ENCODE data around the gene RTL5. TPM values are rescaled to one million over a fixed set of nuclear protein-coding genes. Genes with fewer than 3 reads are reported as not detected.

RTL5 gene
- total and polyA plus RNA-seq, 2 experiments from 2014 or later, result 1.5 to 1.8 TPM

DNA sequence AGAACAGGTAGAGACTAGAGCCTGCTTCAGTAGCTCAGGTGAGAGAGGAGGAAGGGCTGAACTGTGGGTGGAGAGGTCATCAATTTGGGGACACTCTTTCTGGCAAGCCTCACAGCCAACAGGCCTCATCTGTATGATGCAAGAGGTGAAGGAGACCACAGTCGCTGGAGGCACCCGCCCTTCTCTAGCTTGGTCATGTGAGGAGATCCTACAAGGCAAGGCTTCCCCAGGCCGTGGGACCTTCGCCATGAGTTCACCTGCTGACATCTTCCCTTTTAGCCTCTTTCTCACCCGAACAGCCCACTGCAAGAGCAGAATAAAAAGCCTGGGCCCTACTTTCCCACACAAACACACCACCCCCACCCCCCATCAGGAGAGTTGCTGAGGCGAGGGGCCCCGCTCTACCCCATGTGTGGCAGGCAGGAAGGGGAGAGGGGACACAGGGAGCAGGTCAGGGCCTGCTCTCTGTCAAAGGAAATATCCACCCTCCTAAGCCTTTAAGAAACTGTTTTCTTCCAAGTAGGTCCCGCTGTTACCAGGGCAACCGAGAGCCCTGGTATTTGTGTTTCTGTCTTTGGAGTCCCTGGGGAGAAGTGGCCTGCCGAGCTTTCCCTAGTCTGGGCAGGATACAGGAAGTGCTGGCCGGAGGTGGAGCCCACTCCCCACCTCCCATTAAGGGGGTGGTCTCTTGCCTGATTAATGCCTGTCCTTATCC lies 8.1 kb downstream of the RTL5 start:
- H3K36me3 ChIP-seq (ENCODE audit: low read depth), result no peaks in the 10 kb centered on the region
- H3F3A ChIP-seq (ENCODE audit: insufficient read depth), result no peaks in the 10 kb centered on the region
- no peaks in the 10 kb centered on the region for H3K79me2 ChIP-seq (ENCODE audit: insufficient read depth)
- peaks cover 20% of the 10 kb centered on the region for H3K4me1 ChIP-seq (ENCODE audit: insufficient read depth)
- H3K4me2 ChIP-seq (ENCODE audit: unreplicated experiment), result no peak overlapping the region
- H3K9me3 ChIP-seq (ENCODE audit: low read depth), result no peaks in the 10 kb centered on the region
- no peaks in the 10 kb centered on the region for H3K27me3 ChIP-seq (replicated peaks; ENCODE audit: insufficient read depth)
- H3K27ac ChIP-seq, result no peak overlapping the region
- H3K4me3 ChIP-seq, result no peak overlapping the region
- in situ Hi-C loops (cut with MboI), result loop anchor here (10.0 kb wide), 1 partner anchor 119 kb away; no protein-coding TSS in a partner anchor
- WGBS, 2 experiments (ENCODE audit: low coverage in 1 of 2, low lambda C conversion rate in 2 of 2, missing lambda C conversion rate in 2 of 2), result 84 to 88% methylated on average over 5 to 11 of the region's 11 CpGs
- H3K9me2 ChIP-seq (ENCODE audit: insufficient read depth), result no peaks in the 10 kb centered on the region
- H4K20me1 ChIP-seq (ENCODE audit: insufficient read depth), result no peaks in the 10 kb centered on the region
- no peak overlapping the region for H2AFZ ChIP-seq
- peak; percentile 22 for DNase-seq
- no peak overlapping the region for H3K9ac ChIP-seq
- TF ChIP-seq EZH2phosphoT487 (IDR thresholded peaks at IDR 0.05; ENCODE audit: insufficient read depth, low read depth) (no peak), EZH2 (IDR thresholded peaks at IDR 0.05; ENCODE audit: insufficient read depth, poor library complexity, severe bottlenecking) (no peak)

DNA sequence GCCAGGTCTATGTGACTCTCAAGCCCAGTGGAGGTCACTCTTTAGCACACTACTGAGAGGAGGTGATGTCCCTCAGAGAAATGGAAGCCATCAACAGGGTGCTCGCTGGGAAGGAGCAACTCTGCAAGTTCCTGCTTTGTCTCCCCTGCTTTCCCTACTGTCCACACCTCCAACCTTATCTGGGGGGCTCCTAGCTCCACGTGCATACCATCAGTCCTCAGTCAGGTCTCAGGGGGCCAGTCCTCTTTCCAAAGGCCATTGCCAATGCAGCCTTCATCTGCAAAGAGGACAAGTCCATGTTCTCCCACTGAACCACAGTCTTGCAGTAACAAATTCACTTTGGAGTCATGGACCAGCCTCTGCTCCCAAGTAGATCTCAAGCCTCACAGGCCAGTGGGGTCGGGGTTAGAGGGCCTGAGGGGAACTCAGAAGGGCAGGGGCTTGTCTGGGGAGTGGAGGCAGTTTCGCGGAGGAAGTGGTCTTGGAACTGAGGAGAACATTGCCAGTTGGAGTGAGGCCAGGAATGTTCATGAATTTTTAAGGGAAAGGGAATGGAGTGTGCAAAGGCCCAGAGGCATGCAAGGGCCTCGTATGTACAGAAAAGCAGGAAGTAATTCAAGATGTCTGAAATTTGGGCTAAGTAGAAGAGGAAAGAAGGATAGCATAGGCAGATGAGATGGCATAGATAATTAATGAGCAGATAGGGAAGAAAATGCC lies 8.9 kb downstream of the RTL5 start:
- no peak overlapping the region for H2AFZ ChIP-seq
- no peaks in the 10 kb centered on the region for H3K9me2 ChIP-seq (ENCODE audit: insufficient read depth)
- no peak overlapping the region for H3K4me2 ChIP-seq (ENCODE audit: unreplicated experiment)
- WGBS, 2 experiments (ENCODE audit: low coverage in 1 of 2, low lambda C conversion rate in 2 of 2, missing lambda C conversion rate in 2 of 2), result 90 to 95% methylated on average over 4 to 6 of the region's 6 CpGs
- H3K36me3 ChIP-seq (ENCODE audit: low read depth), result no peaks in the 10 kb centered on the region
- H3K4me1 ChIP-seq (ENCODE audit: insufficient read depth), result peaks cover 20% of the 10 kb centered on the region
- in situ Hi-C loops (cut with MboI), result loop anchor here (10.0 kb wide), 1 partner anchor 118 kb away; no protein-coding TSS in a partner anchor
- H3K9me3 ChIP-seq (ENCODE audit: low read depth), result no peaks in the 10 kb centered on the region
- H3K4me3 ChIP-seq, result no peak overlapping the region
- no peaks in the 10 kb centered on the region for H3K27me3 ChIP-seq (replicated peaks; ENCODE audit: insufficient read depth)
- TF ChIP-seq EZH2phosphoT487 (IDR thresholded peaks at IDR 0.05; ENCODE audit: insufficient read depth, low read depth) (no peak), EZH2 (IDR thresholded peaks at IDR 0.05; ENCODE audit: insufficient read depth, poor library complexity, severe bottlenecking) (no peak)
- H3K9ac ChIP-seq, result no peak overlapping the region
- H3F3A ChIP-seq (ENCODE audit: insufficient read depth), result no peaks in the 10 kb centered on the region
- no peaks in the 10 kb centered on the region for H3K79me2 ChIP-seq (ENCODE audit: insufficient read depth)
- H4K20me1 ChIP-seq (ENCODE audit: insufficient read depth), result no peaks in the 10 kb centered on the region
- no peak overlapping the region for H3K27ac ChIP-seq
- DNase-seq, result no peak

DNA sequence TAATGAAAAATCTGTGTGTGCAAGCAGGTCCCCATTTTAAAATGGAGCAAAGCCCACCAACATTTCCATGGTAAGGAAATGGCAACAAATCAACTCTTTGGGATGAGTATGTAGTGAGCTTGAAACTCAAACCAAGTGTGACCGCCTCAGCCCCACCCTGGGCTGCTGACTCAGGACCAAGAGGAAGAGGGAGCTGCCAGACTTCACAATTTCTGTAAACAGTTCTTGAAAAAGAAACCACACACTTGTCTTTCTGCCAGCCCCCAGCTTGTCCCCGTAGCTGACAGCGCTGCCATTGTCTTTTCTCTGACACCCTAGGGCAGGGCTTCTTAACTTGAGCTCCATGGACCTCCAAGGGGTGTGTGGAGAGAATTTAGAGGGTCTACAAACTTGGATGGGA lies 10.3 kb downstream of the RTL5 start:
- peak overlapping the region; percentile 66 for H3K27ac ChIP-seq
- DNase-seq, result peak; percentile 81
- no peaks in the 10 kb centered on the region for H3K36me3 ChIP-seq (ENCODE audit: low read depth)
- peaks cover 18% of the 10 kb centered on the region for H3K4me1 ChIP-seq (ENCODE audit: insufficient read depth)
- TF ChIP-seq EZH2phosphoT487 (IDR thresholded peaks at IDR 0.05; ENCODE audit: insufficient read depth, low read depth), result no peak
- no peak for TF ChIP-seq EZH2 (IDR thresholded peaks at IDR 0.05; ENCODE audit: insufficient read depth, poor library complexity, severe bottlenecking)
- peak overlapping the region; percentile 48; the same call in 1 of the 2 replicates for H3K4me3 ChIP-seq
- no peaks in the 10 kb centered on the region for H3K27me3 ChIP-seq (replicated peaks; ENCODE audit: insufficient read depth)
- peak overlapping the region; percentile 51; the same call in 1 of the 2 replicates for H2AFZ ChIP-seq
- in situ Hi-C loops (cut with MboI), result loop anchor here (10.0 kb wide), 1 partner anchor 117 kb away; no protein-coding TSS in a partner anchor
- no peaks in the 10 kb centered on the region for H3F3A ChIP-seq (ENCODE audit: insufficient read depth)
- 0 to 3% methylated on average over 3 of the region's 3 CpGs for WGBS, 2 experiments (ENCODE audit: low coverage in 1 of 2, low lambda C conversion rate in 2 of 2, missing lambda C conversion rate in 2 of 2)
- no peaks in the 10 kb centered on the region for H3K9me2 ChIP-seq (ENCODE audit: insufficient read depth)
- H3K9me3 ChIP-seq (ENCODE audit: low read depth), result no peaks in the 10 kb centered on the region
- H3K79me2 ChIP-seq (ENCODE audit: insufficient read depth), result no peaks in the 10 kb centered on the region
- no peaks in the 10 kb centered on the region for H4K20me1 ChIP-seq (ENCODE audit: insufficient read depth)
- no peak overlapping the region; the same call in 1 of the 2 replicates for H3K9ac ChIP-seq
- H3K4me2 ChIP-seq (ENCODE audit: unreplicated experiment), result peak overlapping the region; percentile 71

DNA sequence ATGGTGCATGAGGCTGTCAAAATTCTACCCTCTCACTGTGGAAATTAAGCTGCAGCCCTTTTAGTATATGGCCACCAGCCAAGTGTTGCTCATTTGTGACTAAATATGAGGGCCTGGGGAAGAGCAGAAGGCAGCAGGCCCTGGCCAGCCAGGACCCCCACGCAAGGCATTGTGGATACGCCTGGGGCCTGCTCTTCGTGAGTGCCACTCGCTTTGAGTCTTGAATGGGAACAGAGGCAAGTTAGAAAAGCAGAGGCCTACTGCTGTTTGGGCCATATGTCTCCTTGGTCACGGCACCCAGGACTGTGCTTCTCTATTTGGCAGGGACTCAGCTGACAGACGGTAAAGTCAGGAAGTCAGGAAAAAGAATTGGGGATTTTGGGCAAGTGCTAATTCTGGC lies 10.9 kb downstream of the RTL5 start:
- Histone ChIP-seq H3K4me3 (no peak overlapping the region), H3K4me1 (ENCODE audit: insufficient read depth) (peaks cover 12% of the 10 kb centered on the region), H2AFZ (0 out of 2 replicates have a peak overlapping the region, but pooled peaks have one; percentile 51), H3K27me3 (replicated peaks; ENCODE audit: insufficient read depth) (no peaks in the 10 kb centered on the region), H3K4me2 (ENCODE audit: unreplicated experiment) (peak overlapping the region; percentile 71), H3K79me2 (ENCODE audit: insufficient read depth) (no peaks in the 10 kb centered on the region), H3K9ac (no peak overlapping the region; the same call in 1 of the 2 replicates), H3K27ac (peak overlapping the region; percentile 66), H3K9me2 (ENCODE audit: insufficient read depth) (no peaks in the 10 kb centered on the region), H4K20me1 (ENCODE audit: insufficient read depth) (no peaks in the 10 kb centered on the region), H3K9me3 (ENCODE audit: low read depth) (no peaks in the 10 kb centered on the region), H3K36me3 (ENCODE audit: low read depth) (no peaks in the 10 kb centered on the region), H3F3A (ENCODE audit: insufficient read depth) (no peaks in the 10 kb centered on the region)
- WGBS, 2 experiments (ENCODE audit: low coverage in 1 of 2, low lambda C conversion rate in 2 of 2, missing lambda C conversion rate in 2 of 2), result 59 to 68% methylated on average over 6 of the region's 6 CpGs
- DNase-seq, result peak; percentile 41
- in situ Hi-C loops (cut with MboI), result loop anchor here (10.0 kb wide), 1 partner anchor 116 kb away; no protein-coding TSS in a partner anchor
- TF ChIP-seq EZH2phosphoT487 (IDR thresholded peaks at IDR 0.05; ENCODE audit: insufficient read depth, low read depth) (no peak), EZH2 (IDR thresholded peaks at IDR 0.05; ENCODE audit: insufficient read depth, poor library complexity, severe bottlenecking) (no peak)
